ENCODE data around the gene USP35. TPM values are rescaled to one million over a fixed set of nuclear protein-coding genes. Genes with fewer than 3 reads are reported as not detected.

Gene USP35, protein sequence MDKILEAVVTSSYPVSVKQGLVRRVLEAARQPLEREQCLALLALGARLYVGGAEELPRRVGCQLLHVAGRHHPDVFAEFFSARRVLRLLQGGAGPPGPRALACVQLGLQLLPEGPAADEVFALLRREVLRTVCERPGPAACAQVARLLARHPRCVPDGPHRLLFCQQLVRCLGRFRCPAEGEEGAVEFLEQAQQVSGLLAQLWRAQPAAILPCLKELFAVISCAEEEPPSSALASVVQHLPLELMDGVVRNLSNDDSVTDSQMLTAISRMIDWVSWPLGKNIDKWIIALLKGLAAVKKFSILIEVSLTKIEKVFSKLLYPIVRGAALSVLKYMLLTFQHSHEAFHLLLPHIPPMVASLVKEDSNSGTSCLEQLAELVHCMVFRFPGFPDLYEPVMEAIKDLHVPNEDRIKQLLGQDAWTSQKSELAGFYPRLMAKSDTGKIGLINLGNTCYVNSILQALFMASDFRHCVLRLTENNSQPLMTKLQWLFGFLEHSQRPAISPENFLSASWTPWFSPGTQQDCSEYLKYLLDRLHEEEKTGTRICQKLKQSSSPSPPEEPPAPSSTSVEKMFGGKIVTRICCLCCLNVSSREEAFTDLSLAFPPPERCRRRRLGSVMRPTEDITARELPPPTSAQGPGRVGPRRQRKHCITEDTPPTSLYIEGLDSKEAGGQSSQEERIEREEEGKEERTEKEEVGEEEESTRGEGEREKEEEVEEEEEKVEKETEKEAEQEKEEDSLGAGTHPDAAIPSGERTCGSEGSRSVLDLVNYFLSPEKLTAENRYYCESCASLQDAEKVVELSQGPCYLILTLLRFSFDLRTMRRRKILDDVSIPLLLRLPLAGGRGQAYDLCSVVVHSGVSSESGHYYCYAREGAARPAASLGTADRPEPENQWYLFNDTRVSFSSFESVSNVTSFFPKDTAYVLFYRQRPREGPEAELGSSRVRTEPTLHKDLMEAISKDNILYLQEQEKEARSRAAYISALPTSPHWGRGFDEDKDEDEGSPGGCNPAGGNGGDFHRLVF
- 5.1 to 7.4 TPM (median 6.7 TPM) in 5 replicates for total RNA-seq (2022; extraction: Qiagen RNA extraction; ENCODE audit: low read depth)

DNA sequence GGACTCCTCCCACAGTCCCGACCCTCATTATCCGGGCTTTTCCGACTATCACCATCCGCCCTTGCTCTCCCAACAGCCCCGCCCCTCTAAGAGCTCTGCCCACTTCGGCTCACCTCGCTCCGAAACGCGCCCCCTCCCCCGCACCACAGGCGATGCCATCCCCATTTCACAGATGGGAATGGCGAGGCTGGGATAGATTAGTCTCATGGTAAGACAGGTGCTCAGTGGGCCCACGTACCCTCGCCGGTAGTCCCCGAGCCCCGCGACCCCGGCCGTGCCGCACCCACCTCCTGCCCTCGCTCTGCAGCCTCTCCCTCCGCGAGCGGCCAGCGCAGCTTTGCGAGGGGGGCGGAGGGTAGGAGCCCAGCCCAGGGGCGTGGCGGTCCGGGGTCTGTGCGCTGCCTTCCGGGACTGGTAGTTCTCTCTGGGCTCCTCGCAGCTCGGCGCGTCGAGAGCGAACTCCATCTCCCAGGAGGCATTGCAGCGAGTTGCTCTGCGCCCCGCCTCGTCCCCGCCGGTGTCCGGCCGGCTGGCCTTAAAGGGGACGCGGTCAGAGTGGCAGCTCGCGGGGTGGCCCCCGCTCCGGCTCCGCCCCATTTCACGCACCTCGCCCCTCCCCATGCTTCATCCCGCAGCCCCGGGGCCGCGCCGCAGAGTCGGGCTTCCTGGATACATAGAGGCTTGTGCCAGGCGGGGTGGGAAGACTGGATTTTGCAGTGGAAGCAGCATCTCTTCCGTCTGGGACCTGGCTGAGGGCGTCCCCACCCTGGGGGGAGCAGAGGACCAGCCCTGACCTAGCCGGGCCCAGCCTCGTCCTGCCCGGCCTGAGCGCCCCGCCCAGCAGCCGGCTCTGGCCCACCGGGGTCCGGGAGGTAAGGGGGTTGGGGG is at the start of gene USP35, which contains the start of gene KCTD21:
Gene USP35, plus strand, starts transcription at position 634 of the 888 bp plus-strand sequence. CDS start 7,327 bp downstream, outside the sequence.
Gene KCTD21, minus strand, starts transcription at position 341 of the 888 bp plus-strand sequence. CDS start 14,072 bp downstream, outside the sequence.

DNA sequence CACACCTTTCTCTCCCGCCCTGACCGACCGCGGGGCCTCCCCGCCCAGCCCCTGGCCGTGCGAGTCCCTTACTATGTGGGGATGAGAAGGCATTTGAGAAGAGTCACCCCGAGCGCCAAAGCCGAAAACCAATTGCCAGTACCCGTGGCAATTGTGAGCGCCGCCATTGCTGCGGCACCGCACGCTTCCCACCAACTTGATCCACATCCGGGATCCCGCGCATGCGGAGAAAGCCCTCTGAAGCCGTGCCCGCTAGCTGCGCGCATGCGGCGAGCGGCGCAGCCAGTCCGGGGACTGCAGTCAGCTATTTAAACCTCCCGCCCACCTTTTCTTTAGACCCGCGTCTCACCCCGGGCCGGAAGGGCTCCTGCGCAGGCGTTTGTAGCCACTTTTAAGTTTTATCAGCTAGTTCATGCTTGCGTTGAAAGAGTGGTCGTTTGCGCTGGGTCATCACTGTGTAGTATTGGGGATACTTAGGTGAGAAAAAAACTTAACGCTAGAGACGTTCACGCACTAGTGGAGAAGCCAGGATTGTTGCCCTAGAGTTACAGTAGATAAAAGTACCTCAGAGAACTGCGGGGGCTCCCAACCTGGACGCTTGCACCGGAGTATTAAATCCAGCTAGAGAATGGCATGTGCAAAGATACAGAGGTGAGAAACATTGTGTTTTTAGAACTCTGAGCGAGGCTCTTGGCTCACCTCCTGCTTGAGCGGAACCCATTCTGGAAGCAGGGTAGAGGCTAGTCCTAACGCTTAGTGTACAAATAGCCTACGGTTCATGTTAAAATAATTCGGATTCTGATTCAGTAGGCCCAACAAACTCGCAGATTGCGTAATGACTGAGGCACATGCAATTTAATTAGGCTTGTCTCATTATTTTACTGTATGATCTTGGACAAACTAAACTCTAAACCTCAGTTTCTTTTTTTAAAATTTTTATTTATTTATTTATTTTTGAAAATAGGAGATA is 49.0 kb upstream of the USP35 start, which contains the start of gene ALG8:
Gene ALG8, minus strand, starts transcription at position 205 of the 970 bp plus-strand sequence. Its CDS starts 38 bp downstream, at position 167.

Other genes starting within 250 kb of the USP35 start
- gene INTS4, start 194.3 kb upstream of the USP35 start, total RNA-seq (2022; extraction: Qiagen RNA extraction; ENCODE audit: low read depth), result 14.4 to 20.9 TPM (median 20.4 TPM) in 5 replicates
- 1.4 to 2.0 TPM (median 1.6 TPM) in 5 replicates for gene KCTD14, start 165.6 kb upstream of the USP35 start, total RNA-seq (2022; extraction: Qiagen RNA extraction; ENCODE audit: low read depth)
- not detected in 5 replicates for gene THRSP, start 125.1 kb upstream of the USP35 start, total RNA-seq (2022; extraction: Qiagen RNA extraction; ENCODE audit: low read depth)
- 242 to 295 TPM (median 243 TPM) in 5 replicates for gene NDUFC2, start 109.1 kb upstream of the USP35 start, total RNA-seq (2022; extraction: Qiagen RNA extraction; ENCODE audit: low read depth)
- gene ALG8, start 49.3 kb upstream of the USP35 start, total RNA-seq (2022; extraction: Qiagen RNA extraction; ENCODE audit: low read depth), result 55.9 to 69.9 TPM (median 65.6 TPM) in 5 replicates
- 6.9 to 7.7 TPM (median 7.1 TPM) in 5 replicates for gene KCTD21, start 293 bp upstream of the USP35 start, total RNA-seq (2022; extraction: Qiagen RNA extraction; ENCODE audit: low read depth)
- gene GAB2, start 228.9 kb downstream of the USP35 start, total RNA-seq (2022; extraction: Qiagen RNA extraction; ENCODE audit: low read depth), result 3.9 to 6.1 TPM (median 4.3 TPM) in 5 replicates